Measurements from ENCODE around the gene ST3GAL4.

The ST3GAL4 gene

DNA sequence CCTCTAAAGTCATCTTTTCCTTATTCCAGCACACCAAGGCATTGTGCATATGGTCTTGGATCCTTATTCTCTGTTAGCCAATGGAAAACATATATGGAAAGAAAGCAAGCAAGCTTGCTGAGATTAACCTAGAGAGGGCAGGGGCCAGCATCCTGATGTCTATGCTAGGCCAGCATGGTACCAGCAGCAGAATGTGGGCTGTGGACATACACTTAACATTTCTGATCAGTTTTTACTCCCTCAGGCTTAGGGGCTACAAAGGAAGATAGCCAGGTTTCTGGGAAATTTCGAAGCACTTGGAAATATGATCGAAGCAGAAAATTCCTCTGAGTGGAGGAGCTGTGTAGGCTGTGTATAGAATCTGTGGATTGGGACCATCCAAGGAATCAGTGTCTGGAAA, 67.0 kb downstream of the ST3GAL4 start:
- DNase-seq (ENCODE audit: low read depth in 2 of 2): no peak

- DNase-seq (ENCODE audit: low read depth in 2 of 2): no peak
Measured at GRCh38 chr11:126423154-126423553, 67.7 kb downstream of the ST3GAL4 start.

GRCh38 chr11:126423743-126424142, 68.3 kb downstream of the ST3GAL4 start:
- no peak for DNase-seq (ENCODE audit: low read depth in 2 of 2)

DNA sequence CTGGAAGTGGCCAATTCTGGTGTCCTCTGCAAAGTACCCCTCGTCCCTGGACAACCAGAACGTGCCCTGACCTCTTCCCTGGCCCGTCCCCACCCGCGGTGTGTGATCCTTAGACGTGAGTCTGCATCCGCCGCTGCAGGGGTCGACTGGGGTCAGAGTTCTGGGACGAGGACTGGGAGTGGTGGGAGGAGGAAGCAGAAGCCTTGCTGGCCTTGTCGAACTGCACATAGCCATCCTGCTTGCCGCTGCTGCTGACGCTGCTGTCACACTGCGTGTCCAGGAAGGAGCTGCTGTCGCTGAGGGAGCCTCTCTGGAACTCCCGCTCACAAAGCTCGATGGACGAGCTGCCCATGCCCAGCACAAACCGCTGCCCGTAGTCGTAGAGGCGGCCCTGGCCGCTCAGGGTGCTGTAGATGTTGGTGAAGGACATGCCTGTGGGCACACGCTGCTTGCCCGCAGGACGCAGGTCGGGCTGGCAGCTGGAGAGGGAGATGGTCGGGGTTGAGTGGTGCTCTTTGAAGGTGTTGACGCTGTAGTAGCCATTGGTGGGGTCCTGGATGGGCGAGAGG, 69.1 kb downstream of the ST3GAL4 start:
- DNase-seq (ENCODE audit: low read depth in 2 of 2): no peak

- DNase-seq (ENCODE audit: low read depth in 2 of 2): no peak
Measured at GRCh38 chr11:126426106-126426505, 70.6 kb downstream of the ST3GAL4 start.

- DNase-seq (ENCODE audit: low read depth in 2 of 2): no peak
Measured at GRCh38 chr11:126426820-126427749, 71.6 kb downstream of the ST3GAL4 start.

- no peak for DNase-seq (ENCODE audit: low read depth in 2 of 2)
Measured at GRCh38 chr11:126430581-126431335, 75.3 kb downstream of the ST3GAL4 start.

DNA sequence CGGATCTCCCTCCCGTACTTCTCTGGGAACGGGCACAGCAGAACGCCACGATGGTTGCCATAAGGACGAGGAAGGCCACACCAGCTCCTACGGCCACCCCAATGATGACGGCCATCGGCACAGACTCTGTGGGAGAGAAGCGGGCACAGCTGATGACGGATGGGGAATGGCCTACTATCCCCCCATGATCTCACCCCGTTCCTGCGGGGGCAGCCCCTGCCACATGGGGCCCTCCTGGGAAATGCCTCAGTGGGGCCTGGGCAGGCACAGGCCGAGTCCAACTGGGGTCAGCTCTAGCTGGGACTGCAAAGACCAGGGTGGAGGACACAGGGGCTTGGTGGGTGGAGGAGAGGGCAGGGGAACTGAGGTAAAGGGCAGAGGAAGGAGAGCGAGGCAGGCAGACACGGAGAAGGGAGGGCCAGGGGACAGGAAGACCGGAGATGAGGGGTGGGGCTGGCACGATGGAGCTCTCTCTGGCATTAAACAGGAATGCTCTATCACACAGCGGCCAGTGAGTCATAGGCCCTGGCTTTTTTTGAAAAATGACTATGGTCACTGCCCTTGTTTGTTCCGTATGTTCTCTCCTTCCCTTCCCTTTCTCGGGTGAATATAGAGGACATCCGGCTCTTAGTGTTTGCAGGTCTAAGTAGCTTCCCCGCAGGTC, 76.0 kb downstream of the ST3GAL4 start:
- no peak for DNase-seq (ENCODE audit: low read depth in 2 of 2)

- no peak for DNase-seq (ENCODE audit: low read depth in 2 of 2)
Measured at GRCh38 chr11:126432065-126432461, 76.6 kb downstream of the ST3GAL4 start.

- no peak for DNase-seq (ENCODE audit: low read depth in 2 of 2)
Measured at GRCh38 chr11:126432525-126432924, 77.0 kb downstream of the ST3GAL4 start.

DNA sequence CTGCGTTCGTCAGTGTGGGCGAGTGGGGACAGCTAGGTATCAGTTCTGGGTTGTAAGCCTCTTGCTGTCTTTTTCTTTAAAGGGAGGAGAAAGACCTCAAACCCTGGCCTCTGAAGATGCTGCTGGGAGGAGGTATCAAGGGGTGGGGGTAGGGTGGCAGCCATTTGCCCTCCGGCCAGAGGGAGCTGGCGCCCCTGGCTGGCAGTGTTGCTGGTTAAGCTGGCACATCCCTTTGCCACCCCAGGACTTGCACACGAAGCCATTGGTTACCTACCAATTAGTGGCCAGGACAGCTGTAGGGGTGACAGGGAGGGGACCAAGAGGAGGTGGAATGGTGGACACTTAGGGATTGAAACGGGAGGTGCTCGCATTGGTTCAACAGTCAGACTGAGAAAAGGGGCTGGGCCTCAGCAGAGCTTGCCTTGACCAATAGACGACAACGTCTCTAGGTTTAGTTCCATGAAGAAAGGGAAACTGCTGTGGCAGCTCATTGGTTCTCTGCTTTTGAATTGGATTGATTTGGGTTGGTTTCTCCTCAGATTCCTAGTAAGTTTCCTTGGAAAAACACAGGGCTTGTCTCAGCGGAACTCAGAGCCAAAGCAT, 77.9 kb downstream of the ST3GAL4 start:
- no peak for DNase-seq (ENCODE audit: low read depth in 2 of 2)

DNA sequence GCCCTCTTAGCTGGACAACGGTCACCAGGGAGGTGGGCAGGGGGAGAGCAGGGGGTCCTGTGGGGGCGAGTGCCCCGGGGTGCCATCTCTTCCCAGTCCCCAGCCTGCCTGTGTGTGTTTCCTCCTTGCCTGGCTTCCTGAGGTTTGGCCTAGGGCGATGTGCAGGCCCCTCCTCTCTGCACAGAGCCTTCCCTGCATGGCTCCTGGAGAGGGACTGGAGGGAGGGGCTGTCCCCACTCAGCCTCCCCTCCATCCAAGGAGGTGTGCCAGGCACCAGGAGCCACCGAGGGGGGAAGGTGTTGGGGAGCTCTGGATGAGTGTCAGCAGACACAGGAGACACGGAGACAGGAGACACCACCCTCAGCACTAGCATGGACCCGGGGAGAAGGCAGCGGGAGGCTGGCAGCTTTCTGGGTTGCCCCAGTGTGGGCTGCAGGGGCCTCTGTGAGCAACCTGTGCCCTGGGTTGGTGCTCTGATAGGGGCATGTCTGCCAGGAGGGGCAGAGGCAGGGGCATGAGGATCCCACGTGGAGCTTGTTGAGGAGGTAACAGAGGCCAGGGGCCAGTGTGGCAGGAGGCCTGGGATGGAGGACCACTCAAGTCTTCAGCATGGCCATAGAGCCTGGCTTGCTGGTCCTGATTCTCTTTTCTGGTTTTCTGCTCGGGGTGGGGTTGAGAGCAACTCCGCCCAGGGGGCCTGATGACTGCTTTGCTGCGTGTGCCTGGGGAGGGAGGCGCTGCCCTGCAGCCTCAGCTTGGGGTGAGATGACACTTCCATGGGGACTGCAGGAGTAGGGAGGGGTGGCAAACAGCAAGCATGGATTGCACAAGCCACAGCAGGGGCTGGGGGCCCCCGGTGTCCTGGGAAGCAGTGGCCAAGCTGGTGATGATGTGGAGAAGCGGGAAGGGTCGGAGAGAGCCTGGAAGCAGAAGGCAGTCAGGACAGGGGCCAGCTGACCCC, 78.8 kb downstream of the ST3GAL4 start:
- DNase-seq (ENCODE audit: low read depth in 2 of 2): no peak

DNA sequence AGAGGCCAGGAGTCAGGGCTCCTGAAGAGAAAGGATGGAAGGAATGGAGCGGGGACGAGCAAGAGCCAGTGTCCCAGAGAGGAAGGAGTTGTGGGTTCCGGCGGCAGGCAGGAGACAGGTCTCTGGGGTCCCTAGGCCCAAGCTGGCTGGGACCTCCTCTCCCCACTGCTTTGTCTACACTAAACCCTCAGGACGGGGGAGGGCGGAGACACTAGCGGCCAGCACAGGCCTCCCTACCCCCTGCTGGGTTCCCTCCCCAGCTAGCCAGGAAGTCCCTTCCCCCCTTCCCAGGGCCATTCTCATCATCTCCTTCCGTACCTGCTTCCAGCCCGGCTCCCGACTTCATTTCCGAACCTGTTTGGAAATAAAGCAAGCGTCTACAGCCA, 79.5 kb downstream of the ST3GAL4 start:
- no peak for DNase-seq (ENCODE audit: low read depth in 2 of 2)

GRCh38 chr11:126436209-126436755, 80.8 kb downstream of the ST3GAL4 start:
- DNase-seq (ENCODE audit: low read depth in 2 of 2): no peak

DNA sequence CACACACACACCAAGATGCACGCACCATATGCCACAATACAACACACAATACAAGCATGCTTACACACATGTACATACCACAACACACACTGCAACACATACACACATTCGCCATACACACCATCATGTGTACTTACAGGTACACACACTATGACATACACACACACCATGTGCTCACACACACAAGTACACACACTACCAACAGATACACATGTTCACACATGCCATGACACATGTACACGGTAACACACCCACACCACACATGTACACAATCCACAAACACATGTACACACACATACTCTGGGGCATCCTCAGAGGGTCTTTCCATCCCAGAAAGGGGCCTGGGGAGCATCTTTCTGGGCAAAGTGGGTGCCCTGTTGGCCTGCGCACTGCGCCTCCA, 82.2 kb downstream of the ST3GAL4 start:
- DNase-seq (ENCODE audit: low read depth in 2 of 2): no peak

DNA sequence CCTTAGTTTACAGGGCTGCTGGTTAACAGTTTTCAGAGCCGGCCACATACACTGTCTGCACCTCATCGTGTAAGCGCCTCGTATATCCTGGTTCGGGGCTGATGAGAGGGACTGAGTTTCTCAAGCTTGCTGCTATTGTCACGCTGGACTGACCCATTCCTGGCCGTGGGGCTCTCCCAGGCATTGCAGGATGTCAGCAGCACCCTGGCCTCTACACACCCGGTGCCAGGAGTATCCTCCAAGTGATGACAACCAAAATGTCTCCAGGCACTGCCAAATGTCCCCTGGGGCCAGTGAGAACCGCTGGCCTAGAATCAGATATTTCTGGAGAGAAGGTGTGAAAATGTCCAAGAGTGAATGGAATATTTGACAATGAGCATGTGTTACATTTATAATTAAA, 82.8 kb downstream of the ST3GAL4 start:
- DNase-seq (ENCODE audit: low read depth in 2 of 2): no peak

DNA sequence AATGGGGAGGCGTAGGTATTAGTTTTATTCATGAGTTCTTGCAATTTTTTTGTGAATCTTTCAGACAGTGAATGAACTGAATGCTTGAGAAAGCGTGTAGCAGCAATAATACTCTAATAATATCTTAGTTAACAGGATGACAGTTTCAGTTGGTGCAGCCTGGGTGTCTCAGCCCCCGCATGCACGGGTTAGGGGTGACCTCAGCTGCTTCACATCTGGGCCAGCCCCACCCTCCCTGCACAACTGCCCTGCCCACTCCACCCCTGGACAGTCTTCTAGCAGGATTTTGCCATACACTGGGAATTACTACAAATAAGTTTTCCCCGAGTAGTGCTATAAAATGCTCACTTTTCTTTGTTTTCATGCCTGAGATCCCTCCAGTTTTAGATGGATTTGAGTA, 83.2 kb downstream of the ST3GAL4 start:
- DNase-seq (ENCODE audit: low read depth in 2 of 2): no peak

GRCh38 chr11:126440276-126440675, 84.8 kb downstream of the ST3GAL4 start:
- DNase-seq (ENCODE audit: low read depth in 2 of 2): no peak

GRCh38 chr11:126440792-126441514, 85.5 kb downstream of the ST3GAL4 start:
- peak in 1 of 2 experiments; percentile 25 for DNase-seq (ENCODE audit: low read depth in 2 of 2)

GRCh38 chr11:126443120-126443519, 87.6 kb downstream of the ST3GAL4 start:
- no peak for DNase-seq (ENCODE audit: low read depth in 2 of 2)

Data from fibroblast of skin of left biceps (primary cell).